ENCODE results near the gene TFF3.

TFF3 gene, protein sequence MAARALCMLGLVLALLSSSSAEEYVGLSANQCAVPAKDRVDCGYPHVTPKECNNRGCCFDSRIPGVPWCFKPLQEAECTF

GRCh38 chr21:42315296-42315891 is at the start of gene TFF3:
Gene TFF3, minus strand, starts transcription at chr21:42315409. Its CDS starts 35 bp downstream, at chr21:42315374.
- DNase-seq: peak; percentile 69

- DNase-seq: no peak
Measured at GRCh38 chr21:42364304-42364865, 49.2 kb upstream of the TFF3 start.

DNA sequence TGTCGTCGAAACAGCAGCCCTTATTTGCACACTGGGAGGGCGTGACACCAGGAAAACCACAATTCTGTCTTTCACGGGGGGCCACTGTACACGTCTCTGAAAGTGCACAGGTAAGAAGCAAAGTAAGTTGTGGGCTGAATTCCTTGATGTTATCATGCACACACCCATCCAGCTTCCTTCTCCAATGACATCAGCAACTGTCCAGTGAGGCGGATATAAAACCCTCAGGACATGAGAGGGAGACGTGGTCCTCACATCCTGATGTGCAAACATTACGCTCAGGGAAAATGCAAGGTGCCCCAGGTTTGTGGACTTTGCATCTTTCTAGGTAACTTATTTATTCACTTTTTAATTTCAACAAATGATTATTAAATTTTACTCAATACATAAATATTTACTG is 48.1 kb upstream of the TFF3 start:
- DNase-seq: no peak

- no peak for DNase-seq
Measured at GRCh38 chr21:42362700-42363099, 47.5 kb upstream of the TFF3 start.

GRCh38 chr21:42362198-42362597 is 47.0 kb upstream of the TFF3 start:
- DNase-seq: no peak

DNA sequence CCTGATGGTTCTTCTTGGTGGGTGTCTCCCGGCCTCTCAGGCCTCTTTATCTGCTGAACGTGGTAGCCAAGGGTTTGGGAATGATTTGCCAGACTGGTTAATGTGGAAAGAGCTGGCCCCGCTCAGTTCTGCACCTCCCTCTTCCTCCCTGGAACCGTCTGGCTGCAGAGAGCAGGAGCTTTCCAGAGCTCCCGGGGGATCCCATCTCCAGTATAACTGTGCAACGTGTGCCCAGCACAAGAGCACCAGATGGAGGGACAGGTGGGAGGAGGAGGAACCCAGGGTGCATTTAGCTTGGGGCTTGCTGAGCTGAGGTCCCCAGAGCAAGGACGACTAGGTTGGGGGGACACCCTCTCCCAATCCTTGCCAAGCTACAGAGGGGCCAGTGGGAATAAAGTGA is 46.1 kb upstream of the TFF3 start:
- no peak for DNase-seq

GRCh38 chr21:42360317-42360716 is 45.1 kb upstream of the TFF3 start:
- DNase-seq: no peak

DNA sequence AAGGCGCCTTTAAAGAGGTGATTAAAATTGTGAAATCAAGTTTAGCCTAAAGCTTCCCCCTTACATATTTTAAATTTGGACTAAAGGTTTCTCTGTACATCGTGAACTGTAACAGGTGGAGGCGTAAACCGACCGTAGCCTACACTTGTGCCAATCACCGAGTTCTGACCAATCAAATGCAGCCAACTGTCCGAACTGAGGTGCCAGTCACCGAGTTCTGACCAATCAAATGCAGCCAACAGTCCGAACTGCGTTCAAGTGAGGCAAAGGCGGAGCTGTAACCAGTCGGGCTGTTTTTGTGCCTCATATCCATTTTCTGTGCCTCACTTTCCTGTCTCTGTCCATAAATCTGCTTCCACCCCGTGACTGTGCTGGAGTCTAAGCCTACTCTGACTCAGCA is 43.7 kb upstream of the TFF3 start:
- DNase-seq: no peak

DNA sequence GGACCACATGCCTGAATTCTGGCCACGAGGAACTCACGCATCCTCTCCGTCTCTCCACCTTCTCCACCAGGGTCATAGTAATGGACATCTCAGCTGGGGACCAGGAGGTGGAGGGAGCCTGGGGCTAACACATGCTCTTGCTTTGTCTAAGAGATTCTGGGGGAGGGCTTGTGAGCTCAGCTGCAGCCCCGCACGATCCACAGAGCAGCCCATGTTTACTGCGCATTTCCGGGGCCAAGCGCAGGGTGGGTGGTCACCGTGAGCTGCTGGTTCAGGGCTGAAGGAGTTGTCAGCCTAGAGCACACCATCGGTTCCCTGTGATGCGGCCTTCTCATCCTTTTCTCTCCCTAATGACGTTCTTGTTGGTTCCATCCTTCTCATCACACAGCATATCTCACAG is 43.1 kb upstream of the TFF3 start:
- no peak for DNase-seq

- no peak for DNase-seq
Measured at GRCh38 chr21:42357307-42357706, 42.1 kb upstream of the TFF3 start.

- no peak for DNase-seq
Measured at GRCh38 chr21:42356650-42357049, 41.4 kb upstream of the TFF3 start.

DNA sequence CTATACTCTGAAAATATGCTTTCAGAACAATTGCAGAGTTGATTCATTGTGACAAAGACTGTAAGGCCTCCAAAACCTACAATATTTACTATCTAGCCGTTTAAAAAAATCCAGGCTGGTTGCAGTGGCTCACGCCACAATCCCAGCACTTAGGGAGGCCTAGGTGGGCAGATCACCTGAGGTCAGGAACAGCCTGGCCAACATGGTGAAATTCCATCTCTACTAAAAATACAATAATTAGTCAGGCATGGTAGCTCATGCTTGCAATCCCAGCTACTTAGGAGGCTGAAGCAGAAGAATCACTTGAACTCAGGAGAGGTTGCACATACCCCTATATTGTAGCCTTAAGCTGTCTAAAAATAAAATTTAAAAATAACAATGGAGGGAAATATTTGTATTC is 40.8 kb upstream of the TFF3 start:
- DNase-seq: no peak

DNA sequence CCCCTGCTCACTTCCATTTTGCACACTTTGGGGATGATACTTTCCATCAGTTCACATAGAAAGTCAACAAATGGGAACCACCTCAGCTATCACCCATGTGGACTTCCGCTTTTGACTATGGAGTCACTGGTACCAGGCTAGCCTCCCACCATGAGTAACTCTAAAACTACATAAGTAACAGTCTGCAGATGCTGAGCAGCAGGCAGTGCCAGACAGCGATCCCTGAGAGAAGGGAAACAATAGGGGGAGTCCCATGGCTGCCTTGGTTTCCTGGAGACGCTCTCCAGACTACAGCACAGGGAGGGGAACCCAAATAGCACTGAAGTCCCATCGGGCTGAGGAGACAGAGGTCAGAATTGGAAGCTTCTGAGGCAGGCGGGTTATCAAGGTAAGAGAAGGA is 38.4 kb upstream of the TFF3 start:
- no peak for DNase-seq

- DNase-seq: peak; percentile 43
Measured at GRCh38 chr21:42352441-42353095, 37.4 kb upstream of the TFF3 start.

DNA sequence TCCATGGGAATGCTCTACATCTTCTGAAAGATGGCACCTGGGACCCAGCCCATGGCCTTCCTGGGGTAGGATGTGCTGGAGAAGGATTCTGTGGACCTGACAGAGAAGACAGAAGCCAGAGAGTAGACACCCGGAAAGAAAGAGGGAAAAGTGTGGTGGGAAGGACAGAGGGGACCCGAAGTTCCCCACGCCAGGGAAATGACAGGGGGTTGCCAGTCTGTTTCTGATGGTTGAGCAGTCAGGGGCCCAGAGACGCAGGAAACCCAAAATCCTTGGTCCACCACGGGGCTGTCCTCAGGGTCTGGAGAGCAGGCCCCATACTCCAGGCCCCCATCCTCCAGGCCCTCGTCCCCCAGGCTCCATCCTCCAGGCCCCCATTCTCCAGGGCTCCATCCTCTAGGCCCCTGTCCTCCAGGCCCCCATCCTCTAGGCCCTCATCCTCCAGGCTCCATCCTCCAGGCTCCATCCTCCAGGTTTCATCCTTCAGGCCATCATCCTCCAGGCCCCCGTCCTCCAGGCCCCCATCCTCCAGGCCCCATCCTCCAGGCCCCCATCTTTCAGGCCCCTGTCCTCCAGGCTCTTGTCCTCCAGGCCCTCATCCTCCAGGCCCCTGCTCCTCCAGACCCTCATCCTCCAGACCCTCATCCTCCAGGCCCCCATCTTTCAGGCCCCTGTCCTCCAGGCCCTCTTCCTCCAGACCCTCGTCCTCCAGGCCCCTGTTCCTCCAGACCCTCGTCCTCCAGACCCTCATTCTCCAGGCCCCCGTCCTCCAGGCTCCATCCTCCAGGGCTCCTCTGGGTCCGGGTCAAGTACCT is 36.6 kb upstream of the TFF3 start:
- DNase-seq: peak; percentile 22

DNA sequence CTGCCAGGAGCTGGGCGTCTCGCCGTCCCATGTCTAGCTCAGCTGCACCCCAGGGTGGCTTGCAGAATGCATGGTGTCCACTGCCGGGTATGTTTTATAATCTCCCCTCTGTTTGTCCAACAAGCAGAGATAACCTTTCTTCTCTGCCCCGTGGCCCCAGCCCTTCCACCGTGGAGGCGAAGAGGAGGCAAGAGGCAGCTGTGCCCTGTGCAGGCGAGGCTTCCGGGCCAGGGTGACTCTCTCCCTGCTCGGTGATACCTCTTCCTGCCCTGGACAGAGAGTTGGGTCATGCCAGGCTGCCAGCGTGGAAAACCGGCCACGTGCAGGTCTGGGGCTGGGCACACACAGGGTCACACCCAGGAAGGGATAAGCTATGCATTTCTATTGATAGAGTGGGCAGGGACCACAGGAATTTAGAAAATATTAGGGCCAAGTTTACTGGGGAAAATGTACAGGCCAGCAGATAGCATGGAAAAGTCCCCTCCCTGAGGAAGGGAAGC is 35.8 kb upstream of the TFF3 start, which contains the start of gene TFF2:
Gene TFF2, minus strand, starts transcription at position 68 of the 500 bp plus-strand sequence. Its CDS starts 37 bp downstream, at position 31.
- peak; percentile 42 for DNase-seq

DNA sequence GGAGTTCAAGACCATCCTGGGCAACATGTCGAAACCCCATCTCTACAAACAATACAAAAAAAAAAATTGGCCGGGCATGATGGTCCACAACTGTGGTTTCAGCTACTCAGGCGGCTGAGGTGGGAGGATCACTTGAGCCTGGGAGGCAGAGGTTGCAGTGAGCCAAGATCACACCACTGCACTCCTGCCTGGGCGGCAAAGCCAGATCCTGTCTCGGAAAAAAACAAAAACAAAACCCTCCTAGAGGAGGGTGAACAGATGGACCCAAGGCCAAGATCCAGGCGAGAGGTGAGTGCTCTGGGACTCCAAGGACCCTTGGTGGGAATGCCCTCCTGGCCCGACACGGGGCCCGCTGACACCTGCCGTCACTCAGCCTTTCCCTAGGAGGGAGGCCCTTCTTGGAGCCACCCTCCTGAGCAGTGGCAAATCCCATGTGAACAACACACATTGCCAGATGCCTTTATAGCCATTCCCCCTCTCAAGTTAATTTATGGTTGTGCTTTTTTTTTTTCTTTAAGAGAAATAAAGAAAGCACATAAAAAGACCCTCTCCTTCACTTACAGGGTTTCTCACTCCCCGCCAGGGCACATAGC is 35.2 kb upstream of the TFF3 start:
- DNase-seq: peak; percentile 23

- DNase-seq: peak; percentile 32
Measured at GRCh38 chr21:42349420-42350317, 34.5 kb upstream of the TFF3 start.

DNA sequence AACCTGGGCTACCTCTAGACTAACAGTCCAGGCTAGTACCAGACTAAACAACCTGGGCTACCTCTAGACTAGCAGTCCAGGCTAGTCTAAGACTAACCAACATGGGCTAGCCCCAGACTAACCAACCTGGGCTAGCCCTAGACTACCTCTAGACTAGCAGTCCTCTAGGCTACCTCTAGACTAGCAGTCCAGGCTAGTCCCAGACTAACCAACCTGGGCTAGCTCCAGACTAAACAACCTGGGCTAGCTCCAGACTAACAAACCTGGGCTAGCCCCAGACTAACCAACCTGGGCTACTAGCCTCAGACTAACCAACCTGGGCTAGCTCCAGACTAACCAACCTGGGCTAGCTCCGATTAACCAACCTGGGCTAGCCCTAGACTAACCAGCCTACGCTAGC is 33.6 kb upstream of the TFF3 start:
- peak; percentile 8 for DNase-seq

DNA sequence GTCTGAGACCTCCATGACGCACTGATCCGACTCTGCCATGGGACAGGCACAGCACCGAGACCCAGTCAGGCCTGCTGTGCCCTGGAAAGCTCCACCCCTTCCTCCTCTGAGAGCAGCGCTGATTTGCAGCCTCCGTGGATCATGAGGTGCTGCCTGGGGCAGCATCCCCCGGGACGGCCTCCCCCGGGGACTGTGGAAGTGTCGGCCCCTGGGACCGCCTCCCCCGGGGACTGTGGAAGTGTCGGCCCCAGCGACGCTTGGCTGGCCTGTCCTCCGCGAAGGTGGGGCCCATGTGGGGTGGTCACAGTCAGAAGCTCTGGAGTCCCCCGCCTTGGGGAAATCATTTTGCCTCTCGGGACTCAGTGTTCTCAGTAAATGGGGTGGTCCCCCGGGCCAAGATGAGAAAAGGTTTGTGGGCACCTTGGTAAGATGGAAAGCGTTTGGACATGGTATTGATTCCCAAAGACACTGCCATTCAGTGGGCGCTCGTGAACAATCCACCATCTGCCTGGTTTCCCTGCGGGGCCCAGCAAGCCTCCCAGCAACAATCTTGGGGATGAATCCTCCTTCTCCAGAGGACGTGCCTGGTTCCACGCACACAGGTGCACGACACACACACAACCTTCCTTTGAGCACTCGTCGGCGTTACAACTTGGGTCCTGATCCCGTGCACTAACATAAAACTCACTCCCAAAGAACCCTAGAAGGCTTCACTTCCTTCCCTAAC is 32.6 kb upstream of the TFF3 start:
- peak; percentile 40 for DNase-seq

Measured in islet precursor cell (in vitro differentiated cells).